Adrenal gland (tissue), 12 donors: ENCODE measurements around the gene SPNS2. TPM values are rescaled to one million over a fixed set of nuclear protein-coding genes. Genes with fewer than 3 reads are reported as not detected.

Source experiments
- DNase-seq, 7 donors: peaks; one replicate each; pipeline ENCODE4 v3.0.0-alpha.2; 2019 to 2020
- H3K27ac ChIP-seq, 5 donors: fragments of 200-600 bp; sonication (generic) in 4 of 5; 1 replicate in 3 of 5; 2 replicates in 2 of 5; pipeline versions ENCODE4 v1.5.1 to v1.8.0; 2016 to 2020; ENCODE audit warnings: mild to moderate bottlenecking in 1 of 5
- H3K27me3 ChIP-seq: fragments of 200-600 bp; 2 replicates; pipeline ENCODE4 v1.8.0; 2021
- H3K36me3 ChIP-seq, 2 donors: fragments of 200-600 bp; replicated peaks in 1 of 2; 1 replicate in 1 of 2; 2 replicates in 1 of 2; pipeline versions ENCODE4 v1.5.1 to v1.8.0; 2018 to 2022
- H3K4me1 ChIP-seq, 2 donors: fragments of 200-600 bp; replicated peaks in 1 of 2; 1 replicate in 1 of 2; 2 replicates in 1 of 2; pipeline versions ENCODE4 v1.5.1 to v1.8.0; 2018 to 2021
- H3K4me3 ChIP-seq, 4 donors: fragments of 200-600 bp; sonication (generic) in 3 of 4; one replicate each; pipeline ENCODE4 v1.5.1; 2016 to 2018
- H3K9me3 ChIP-seq, 3 donors: fragments of 200-600 bp; sonication (generic) in 1 of 3; replicated peaks in 1 of 3; 1 replicate in 2 of 3; 2 replicates in 1 of 3; pipeline versions ENCODE4 v1.5.1 to v1.8.0; 2016 to 2021
- POLR2A ChIP-seq, 2 donors: fragments of 450-650 bp; IDR thresholded peaks; one replicate each; pipeline ENCODE4 v1.6.1; 2017; ENCODE audit warnings: antibody characterized with exemption in 2 of 2, mild to moderate bottlenecking in 2 of 2, moderate library complexity in 1 of 2
- WGBS, 4 donors: extraction: QIAGEN DNeasy Blood & Tissue Kit in 2 of 4; methylation state at CpG; one replicate each; pipeline versions ENCODE4 v1.1.5 to v1.1.7; 2013 to 2017; 5-methylcytosine and 5-hydroxymethylcytosine counted together
- intact Hi-C, 2 donors: fragments of 100-400 bp; cut with DNase I; formaldehyde crosslinking; loops; one replicate each; pipeline versions ENCODE4 v1.14.1 to v1.15.0; 2022 to 2023
- polyA plus RNA-seq, 3 donors: library from polyadenylated mRNA; stranded (reverse); fragments of 200-250 nt in 2 of 3; fragments of 350-450 nt in 1 of 3; fragmentation: Illumina TruSeq in 1 of 3; extraction: RNeasy Lipid Tissue Mini Kit (QIAGEN cat#74804) in 1 of 3; gene quantifications; one replicate each; pipeline ENCODE4 v1.2.3, GENCODE V29; 2013 to 2014
- total RNA-seq, 9 donors: library from RNA; depleted of rRNA in 4 of 9; stranded (reverse); fragments of >200 nt in 4 of 9; fragments of 120-200 nt in 1 of 9; fragmentation: NEBNext Ultra II Directional in 1 of 9; extraction: Animal tissue kit (Norgen Biotek cat#: 25700) in 1 of 9; gene quantifications; one replicate each; pipeline versions ENCODE4 v1.1.0 to v1.2.4, GENCODE V29; 2013 to 2023
- TF ChIP-seq, protein P1 (sequence below), 6 experiments: fragments of 450-650 bp in 4 of 6; fragments of 200-600 bp in 2 of 6; sonication (generic) in 1 of 6; IDR thresholded peaks; 1 replicate in 5 of 6; 2 replicates in 1 of 6; pipeline versions ENCODE4 v1.5.1 to v1.8.0; 2016 to 2021; ENCODE audit warnings: antibody characterized with exemption in 6 of 6, mild to moderate bottlenecking in 2 of 6, moderate library complexity in 1 of 6
- donor health status: healthy with polysubstance abuse.
- donor health status: Bipolar disorder and iron deficiency.
- donor health status: DM: yes; HTN: yes; CAD: no.
- donor health status: DM: no; HTN: no; CAD: no.
- donor health status: DM: no; HTN: no; CAD: no.
- donor health status: DM: yes; HTN: yes; CAD: no.

Gene SPNS2
- total and polyA plus RNA-seq, 12 donors, result 0.90 to 25.1 (median 7.7) TPM

- H3K36me3 ChIP-seq, result no peaks in the 10 kb centered on the region
- TF ChIP-seq, protein P1, sequence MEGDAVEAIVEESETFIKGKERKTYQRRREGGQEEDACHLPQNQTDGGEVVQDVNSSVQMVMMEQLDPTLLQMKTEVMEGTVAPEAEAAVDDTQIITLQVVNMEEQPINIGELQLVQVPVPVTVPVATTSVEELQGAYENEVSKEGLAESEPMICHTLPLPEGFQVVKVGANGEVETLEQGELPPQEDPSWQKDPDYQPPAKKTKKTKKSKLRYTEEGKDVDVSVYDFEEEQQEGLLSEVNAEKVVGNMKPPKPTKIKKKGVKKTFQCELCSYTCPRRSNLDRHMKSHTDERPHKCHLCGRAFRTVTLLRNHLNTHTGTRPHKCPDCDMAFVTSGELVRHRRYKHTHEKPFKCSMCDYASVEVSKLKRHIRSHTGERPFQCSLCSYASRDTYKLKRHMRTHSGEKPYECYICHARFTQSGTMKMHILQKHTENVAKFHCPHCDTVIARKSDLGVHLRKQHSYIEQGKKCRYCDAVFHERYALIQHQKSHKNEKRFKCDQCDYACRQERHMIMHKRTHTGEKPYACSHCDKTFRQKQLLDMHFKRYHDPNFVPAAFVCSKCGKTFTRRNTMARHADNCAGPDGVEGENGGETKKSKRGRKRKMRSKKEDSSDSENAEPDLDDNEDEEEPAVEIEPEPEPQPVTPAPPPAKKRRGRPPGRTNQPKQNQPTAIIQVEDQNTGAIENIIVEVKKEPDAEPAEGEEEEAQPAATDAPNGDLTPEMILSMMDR (IDR thresholded peaks at IDR 0.05), result no peak
- TF ChIP-seq POLR2A (IDR thresholded peaks at IDR 0.05), result no peak
- no peak for DNase-seq
- 67 to 73% (median 71%) methylated on average over 8 of the region's 8 CpGs for WGBS, 4 donors
- H3K27ac ChIP-seq, result no peak overlapping the region
- intact Hi-C loops, result no loop called here
- no peaks in the 10 kb centered on the region for H3K9me3 ChIP-seq
- no peak overlapping the region for H3K4me3 ChIP-seq
- H3K4me1 ChIP-seq, result peaks cover 0 to 17% of the 10 kb centered on the region in 2 donors
- H3K27me3 ChIP-seq, result no peaks in the 10 kb centered on the region
Measured at GRCh38 chr17:4562015-4562969, 63.6 kb downstream of the SPNS2 start.

- intact Hi-C loops, result loop anchor here in 1 of 2 donors (5.0 kb wide), 1 partner anchor 57 kb away; no protein-coding TSS in a partner anchor
- H3K4me1 ChIP-seq, result peaks cover 0 to 15% of the 10 kb centered on the region in 2 donors
- no peaks in the 10 kb centered on the region for H3K9me3 ChIP-seq
- DNase-seq, result peak in 6 of 7 donors; percentile 68 to 87 (median 80)
- H3K27me3 ChIP-seq, result no peaks in the 10 kb centered on the region
- WGBS, 4 donors, result 29 to 37% (median 31%) methylated on average over 16 of the region's 16 CpGs
- TF ChIP-seq, protein P1 (IDR thresholded peaks at IDR 0.05), result peak; percentile 65 to 81 (median 74)
- no peak for TF ChIP-seq POLR2A (IDR thresholded peaks at IDR 0.05)
- H3K4me3 ChIP-seq, result no peak overlapping the region
- H3K36me3 ChIP-seq, result no peaks in the 10 kb centered on the region
- no peak overlapping the region for H3K27ac ChIP-seq
Measured at GRCh38 chr17:4565209-4566141, 66.8 kb downstream of the SPNS2 start.

- no peak overlapping the region for H3K4me3 ChIP-seq
- no peak overlapping the region for H3K27ac ChIP-seq
- no peaks in the 10 kb centered on the region for H3K27me3 ChIP-seq
- intact Hi-C loops, result loop anchor here in 1 of 2 donors (5.0 kb wide), 1 partner anchor 56 kb away; no protein-coding TSS in a partner anchor
- no peaks in the 10 kb centered on the region for H3K36me3 ChIP-seq
- no peaks in the 10 kb centered on the region for H3K9me3 ChIP-seq
- peak; percentile 54 to 81 (median 73) for DNase-seq
- TF ChIP-seq, protein P1 (IDR thresholded peaks at IDR 0.05), result peak; percentile 72 to 81 (median 76)
- no peak for TF ChIP-seq POLR2A (IDR thresholded peaks at IDR 0.05)
- H3K4me1 ChIP-seq, result peaks cover 0 to 6% of the 10 kb centered on the region in 2 donors
- 14 to 24% (median 18%) methylated on average over 5 of the region's 5 CpGs for WGBS, 4 donors
Measured at GRCh38 chr17:4566785-4567184, 68.1 kb downstream of the SPNS2 start.
